GM18498 (cell line): ENCODE data around the gene TEAD3.
"Not testable (repeated sequence)": the region's sequence is repeated elsewhere in the genome, so short reads cannot be mapped to it uniquely, and the experiment has no call there.

Experiments used
- ATAC-seq: cut with Tn5 transposase; IDR thresholded peaks from one replicate; pipeline ENCODE4 v1.9.1; 2021; ENCODE audit warnings: mild to moderate bottlenecking, moderate library complexity; ENCODE audit not compliant: unreplicated experiment

Gene TEAD3

GRCh38 chr6:35452183-35453090, 44.4 kb downstream of the TEAD3 start, which contains the start of gene FANCE:
Gene FANCE, plus strand, starts transcription at chr6:35452338. Its CDS starts 208 bp downstream, at chr6:35452546.
- peak; percentile 90 for ATAC-seq

GRCh38 chr6:35451354-35452182, 45.3 kb downstream of the TEAD3 start:
- no peak for ATAC-seq

DNA sequence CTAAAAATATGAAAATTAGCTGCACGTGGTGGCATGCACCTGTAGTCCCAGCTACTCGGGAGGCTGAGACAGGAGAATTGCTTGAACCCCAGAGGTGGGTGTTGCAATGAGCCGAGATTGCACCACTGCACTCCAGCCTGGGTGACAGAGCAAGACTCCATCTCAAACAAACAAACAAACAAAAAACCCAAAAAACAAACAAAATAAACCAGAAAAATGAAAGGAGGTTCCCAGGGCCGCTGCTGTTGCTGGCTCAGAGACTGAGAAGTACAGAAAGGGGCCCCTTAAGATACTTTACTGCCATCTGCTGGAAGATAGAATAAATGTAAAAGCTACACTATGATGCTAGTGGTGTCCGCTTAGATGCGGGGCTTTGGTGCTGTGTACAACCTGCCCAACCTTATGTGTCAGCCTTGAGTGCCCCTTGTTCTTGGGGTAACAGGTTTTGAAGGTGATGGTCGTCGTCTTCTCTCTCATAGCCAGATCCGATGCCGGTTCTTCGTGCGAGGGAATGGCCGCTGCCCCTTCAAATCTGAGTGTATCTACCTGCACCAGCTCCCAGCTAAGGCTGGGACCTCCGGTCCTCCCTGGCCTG, 47.5 kb downstream of the TEAD3 start:
- ATAC-seq, result no peak

DNA sequence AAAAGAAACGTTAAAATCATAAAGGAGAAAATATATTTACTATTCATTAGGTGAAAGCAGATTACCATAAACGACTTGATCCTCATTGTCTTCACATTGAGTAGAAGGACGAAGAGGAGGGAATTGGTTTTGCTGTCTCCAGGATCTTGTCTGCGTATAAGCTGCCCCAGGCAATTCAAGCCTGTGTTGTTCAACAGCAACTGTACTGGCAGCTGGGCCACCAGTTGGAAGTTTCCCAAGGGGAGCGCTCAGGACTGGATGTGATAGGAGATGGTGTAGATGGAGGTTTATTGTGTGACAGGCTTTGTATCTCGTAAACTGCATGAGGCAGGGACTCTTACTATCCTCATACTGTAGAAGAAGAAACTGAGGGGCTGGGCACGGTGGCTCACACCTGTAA, 48.7 kb downstream of the TEAD3 start:
- no peak for ATAC-seq

DNA sequence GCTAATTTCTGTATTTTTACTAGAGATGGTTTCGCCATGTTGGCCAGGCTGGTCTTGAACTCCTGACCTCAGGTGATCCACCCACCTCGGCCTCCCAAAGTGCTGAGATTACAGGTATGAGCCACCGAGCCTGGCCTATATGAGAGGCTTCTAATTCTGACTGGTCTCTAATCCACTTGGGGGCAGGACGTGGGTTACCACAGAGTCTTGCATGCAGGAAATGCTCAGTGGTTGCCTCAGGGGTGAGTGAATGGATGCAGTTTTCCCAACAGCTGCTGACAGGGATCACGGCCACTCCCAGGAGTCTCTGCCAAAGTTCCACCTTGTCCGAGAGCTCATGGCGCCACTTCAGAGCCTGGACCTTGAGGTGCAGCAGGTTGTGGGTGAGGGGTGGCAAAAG, 51.2 kb downstream of the TEAD3 start:
- ATAC-seq, result no peak

- ATAC-seq, result no peak
These were observed 53.4 kb downstream of the TEAD3 start for GRCh38 chr6:35443341-35444030.

DNA sequence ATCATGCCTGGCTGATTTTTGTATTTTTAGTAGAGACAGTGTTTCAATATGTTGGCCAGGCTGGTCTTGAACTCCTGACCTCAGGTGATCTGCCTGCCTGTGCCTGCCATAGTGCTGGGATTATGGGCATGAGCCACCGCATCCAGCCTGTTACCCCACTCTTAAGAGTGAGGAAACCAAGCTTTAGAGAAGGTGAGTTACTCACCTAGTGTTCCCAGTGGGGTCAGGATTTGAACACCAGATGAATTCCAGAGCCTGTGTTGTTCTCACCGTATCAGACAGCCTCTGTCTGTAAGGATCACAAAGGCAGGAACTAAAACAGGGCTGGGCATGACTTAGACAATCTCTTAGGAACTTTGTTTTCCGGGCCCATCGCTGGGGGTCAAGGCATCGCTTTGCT, 54.2 kb downstream of the TEAD3 start:
- ATAC-seq, result no peak

DNA sequence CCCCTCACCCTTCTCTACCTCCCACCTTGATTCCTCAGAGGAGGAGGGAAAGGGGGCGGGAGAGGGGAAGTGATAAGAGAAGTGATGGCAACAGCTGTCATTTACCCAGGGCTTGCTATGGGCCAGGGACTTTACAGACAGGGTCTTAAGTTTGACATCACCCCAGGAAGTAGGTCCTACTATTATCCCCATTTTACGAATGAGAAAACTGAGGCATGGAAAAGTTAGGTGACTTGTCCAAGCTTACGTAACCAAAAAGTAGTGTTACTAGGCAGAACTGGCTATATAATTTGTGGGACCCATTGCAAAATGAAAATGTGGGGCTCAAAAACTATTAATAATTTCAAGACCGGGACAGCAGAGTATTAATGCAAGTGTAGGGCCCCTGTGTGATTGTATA, 55.2 kb downstream of the TEAD3 start:
- ATAC-seq, result no peak

- ATAC-seq, result no peak
These were observed 55.7 kb downstream of the TEAD3 start for GRCh38 chr6:35441205-35441604.

DNA sequence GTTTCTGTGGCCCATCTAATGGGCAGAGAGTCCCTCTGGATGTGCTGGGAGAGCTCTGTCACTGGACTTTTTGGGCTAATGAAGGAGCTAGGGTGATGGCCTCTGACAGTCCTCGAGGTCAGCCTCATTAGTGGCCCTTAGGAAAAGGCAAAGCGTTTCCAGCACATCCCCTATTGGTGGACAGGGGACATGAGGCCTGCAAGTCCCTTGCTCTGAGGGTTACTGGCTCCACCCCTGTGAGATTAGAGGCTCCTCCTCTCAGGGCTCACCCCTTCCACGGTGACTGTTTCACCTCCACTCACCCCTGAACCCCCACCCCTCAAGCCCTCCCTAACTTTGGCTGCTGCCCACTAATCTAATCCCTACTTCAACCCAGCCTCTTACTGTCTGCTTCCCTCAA, 57.6 kb downstream of the TEAD3 start:
- ATAC-seq, result no peak

- not testable (repeated sequence) for ATAC-seq
These were observed 58.4 kb downstream of the TEAD3 start for GRCh38 chr6:35438378-35439065.

GRCh38 chr6:35436071-35436857, 60.6 kb downstream of the TEAD3 start:
- no peak for ATAC-seq

DNA sequence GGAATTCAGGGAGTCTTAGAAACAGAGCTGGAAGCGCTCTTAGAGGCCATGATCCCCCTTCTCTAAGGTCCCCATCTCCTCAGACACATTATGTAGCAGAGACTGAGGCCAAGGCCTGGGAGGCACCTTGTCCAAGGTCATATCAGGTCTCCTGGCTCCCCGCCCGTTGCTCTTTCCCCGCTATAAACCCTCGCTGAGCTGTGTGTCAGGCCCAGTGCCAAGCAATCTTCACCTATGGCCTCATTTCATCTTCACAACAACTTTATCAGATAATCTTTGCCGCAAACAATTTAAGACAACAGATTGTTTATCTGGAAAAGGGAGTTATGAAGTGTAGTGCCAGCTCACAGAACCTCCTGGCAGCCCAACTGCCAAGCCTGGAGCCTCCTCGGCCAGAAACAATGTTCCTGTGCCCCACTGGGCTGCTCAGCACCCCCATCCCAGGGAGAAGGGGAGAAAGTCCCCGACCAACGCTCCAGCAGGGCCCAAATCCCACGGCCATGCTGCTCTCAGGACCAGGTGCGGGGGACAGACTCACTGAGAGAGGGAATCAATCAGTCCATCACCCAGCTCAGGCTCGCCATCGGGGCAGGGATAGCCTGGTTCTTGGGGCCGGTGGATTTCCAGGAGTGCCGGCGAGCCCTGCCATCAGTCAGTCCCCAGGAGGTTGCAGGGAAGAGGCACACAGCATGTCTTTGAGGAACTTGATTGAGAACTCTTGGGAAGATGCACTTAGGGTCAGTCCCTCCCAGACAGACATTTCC, 61.6 kb downstream of the TEAD3 start:
- no peak for ATAC-seq

GRCh38 chr6:35432702-35433101, 64.2 kb downstream of the TEAD3 start:
- not testable (repeated sequence) for ATAC-seq

DNA sequence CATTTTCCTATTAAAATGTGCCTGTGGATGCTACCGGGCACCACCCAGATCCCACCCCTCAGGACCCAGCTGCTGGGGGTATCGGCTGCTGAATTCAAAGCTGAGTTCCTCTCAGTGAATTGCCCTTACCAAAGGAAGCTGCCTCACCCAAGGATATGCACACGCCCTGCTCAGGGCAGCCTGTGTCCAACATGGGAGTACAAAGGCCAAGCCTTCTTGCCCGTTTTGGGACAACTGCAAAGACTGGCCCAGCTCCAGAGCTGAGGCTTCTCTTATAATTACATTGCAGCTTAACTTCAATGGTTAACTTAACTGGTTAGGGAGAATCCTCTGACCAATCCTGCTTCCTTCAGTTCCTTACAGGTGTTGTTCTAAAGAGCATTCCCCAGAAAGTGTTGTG, 64.6 kb downstream of the TEAD3 start:
- no peak for ATAC-seq

- no peak for ATAC-seq
These were observed 67.4 kb downstream of the TEAD3 start for GRCh38 chr6:35429463-35429862.

GRCh38 chr6:35428421-35429149, 68.3 kb downstream of the TEAD3 start:
- no peak for ATAC-seq

- no peak for ATAC-seq
These were observed 69.0 kb downstream of the TEAD3 start for GRCh38 chr6:35427851-35428321.
